Islet of Langerhans (tissue), 1 donor: ENCODE results near the gene KRT7.
"Not testable (repeated sequence)": the region's sequence is repeated elsewhere in the genome, so short reads cannot be mapped to it uniquely, and the experiment has no call there.

Source experiments
- FAIRE-seq: peaks from one replicate; lab custom pipeline; 2011; peaks lifted over from hg19 to GRCh38; lab: Jason Lieb, UNC

Gene KRT7

DNA sequence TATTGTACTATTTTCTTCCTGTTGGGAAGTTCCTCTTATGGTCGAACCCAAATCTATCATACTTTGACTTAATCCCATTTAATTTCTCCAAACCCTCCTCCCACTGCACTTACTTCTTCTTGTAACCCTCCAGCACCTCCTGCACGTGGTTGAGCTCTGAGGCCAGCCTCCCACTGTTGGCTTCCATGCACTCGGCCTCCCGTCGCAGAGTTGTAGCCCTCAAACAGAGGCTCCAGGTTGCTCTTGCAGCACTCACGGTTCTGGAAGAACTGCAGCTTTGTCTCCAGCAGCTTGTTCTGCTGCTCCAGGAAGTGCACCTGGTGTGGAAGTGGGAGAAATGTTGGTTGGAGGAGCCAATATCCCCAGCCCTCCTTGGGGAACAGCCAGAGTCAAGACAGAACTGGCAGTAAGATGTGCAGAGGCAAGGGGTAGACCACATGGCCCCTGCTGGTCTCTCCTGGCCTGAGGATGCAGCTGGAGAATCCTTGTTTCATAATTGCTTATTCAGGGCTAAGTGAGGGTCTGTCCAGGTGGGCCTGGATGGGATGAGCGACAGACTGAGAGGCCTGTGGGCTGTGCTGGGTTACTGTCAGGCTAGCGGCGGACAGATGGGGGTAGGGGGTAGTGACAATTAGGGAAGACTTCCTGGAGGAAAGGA lies 23.0 kb downstream of the KRT7 start:
- no peak for FAIRE-seq

GRCh38 chr12:52256584-52256935 lies 23.5 kb downstream of the KRT7 start:
- no peak for FAIRE-seq

GRCh38 chr12:52257074-52257551 lies 24.1 kb downstream of the KRT7 start:
- no peak for FAIRE-seq

GRCh38 chr12:52257922-52258321 lies 24.9 kb downstream of the KRT7 start:
- not testable (repeated sequence) for FAIRE-seq

GRCh38 chr12:52258335-52258901 lies 25.4 kb downstream of the KRT7 start:
- no peak for FAIRE-seq

DNA sequence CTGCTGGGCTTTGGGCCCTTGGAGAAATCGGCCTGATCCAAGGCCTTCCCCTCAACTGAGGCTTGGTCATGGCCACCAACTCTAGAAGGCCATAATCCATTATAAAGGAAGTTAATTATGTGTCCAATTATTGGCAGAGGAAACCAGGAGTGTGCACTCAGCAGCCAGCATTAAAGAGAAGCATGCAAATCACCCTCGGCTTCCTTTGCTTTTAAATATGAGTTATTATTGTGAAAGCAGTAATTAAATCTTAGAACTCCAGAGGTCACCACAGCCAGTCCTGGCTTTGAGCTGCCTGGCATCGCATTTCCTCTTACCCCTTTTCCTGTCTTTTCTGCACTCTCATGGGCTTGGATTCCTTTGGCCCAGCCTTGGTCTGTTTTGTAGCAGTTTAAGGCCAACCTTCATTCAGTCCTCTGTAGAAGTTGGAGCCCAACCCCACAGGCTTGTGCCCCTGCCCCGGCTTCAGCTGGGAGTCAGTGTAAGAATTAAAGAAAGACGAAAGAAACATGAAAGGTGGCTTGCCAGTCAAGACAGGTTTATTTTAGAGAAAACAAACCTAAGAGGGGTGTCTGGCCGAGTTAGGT lies 26.7 kb downstream of the KRT7 start:
- FAIRE-seq, result no peak

DNA sequence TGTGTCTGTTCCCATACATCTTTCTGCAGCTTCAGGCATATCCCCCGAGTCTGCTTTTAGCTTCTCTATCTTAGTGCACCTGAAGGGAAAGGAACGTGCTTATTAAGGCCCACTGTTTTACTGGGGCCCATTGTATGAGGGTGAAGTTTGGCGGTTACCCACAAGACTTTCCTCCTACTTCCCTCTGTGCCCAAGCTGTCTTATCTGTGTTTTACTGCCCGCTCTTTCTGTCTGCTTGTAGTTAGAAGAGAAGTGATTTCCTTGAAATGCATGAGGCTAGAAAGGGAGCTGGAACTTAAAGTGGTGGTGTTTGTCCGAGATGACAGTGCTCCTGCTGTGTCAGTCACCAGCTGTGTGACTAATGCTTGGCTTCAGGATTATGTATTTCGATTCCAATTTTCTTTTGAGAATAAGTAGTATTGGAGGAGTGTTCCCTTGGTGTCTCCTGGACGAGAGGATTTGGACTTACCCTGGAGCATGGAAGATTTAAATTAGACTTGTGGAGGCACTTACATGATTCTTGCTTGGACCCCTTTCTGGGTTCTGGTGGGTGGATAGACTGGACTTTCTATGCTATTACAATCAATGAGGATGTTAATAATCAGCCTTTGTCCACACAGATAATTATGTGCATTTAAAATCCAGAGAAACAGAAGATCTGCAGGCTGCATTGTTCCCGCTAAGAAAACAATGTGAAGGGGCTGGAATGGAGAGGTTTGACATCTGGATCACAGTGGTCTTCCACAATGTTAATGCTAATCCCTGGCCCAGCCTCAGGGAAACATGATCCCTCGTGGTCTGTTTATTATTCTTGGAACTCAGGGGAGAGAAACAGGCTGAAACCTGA lies 27.5 kb downstream of the KRT7 start:
- no peak for FAIRE-seq

DNA sequence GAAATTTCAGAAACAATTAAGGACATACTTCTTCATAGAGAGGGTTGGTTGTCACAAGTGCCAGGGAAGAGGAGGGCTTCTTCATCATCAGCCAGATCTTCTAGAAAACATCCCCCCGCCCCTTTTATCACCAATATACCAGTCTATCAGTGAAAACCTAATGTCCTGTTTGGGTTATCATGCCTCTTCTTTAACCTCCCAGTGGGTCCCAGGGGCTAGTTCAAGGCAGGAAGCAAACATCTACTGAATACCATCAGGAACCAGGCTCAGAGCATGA lies 28.1 kb downstream of the KRT7 start:
- no peak for FAIRE-seq

GRCh38 chr12:52262286-52262685 lies 29.2 kb downstream of the KRT7 start:
- no peak for FAIRE-seq

DNA sequence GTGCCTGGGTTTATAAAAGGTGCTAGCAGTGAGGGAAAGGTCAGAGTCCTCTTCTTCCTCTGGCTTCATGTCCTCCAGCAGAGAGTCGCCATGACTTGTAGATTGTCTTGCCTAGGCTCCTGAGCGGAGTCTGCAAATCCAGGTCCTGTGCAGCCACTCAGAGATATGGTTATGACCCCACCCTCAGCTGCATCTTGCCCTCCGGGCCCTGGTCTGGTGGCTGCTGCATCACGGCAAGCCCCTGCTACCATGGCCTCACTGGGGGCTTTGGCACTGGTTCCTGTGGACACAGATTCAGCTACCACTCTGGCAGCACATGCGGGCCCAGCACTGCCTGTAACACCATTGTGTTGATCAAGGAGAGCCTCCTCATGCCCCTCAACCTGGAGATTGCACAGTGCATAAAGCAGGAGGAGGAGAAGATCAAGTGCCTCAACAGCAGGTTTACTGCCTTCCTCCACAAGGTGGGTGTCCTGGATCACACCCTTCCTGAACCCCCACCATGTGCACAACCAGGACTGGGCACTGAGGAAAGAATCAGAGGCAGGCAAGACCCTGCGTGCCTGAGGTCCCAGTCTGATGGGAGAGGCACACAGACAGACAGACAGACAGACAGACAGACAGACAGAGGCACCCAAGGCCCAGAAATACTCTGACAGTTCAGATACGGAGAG lies 30.9 kb downstream of the KRT7 start:
- no peak for FAIRE-seq

DNA sequence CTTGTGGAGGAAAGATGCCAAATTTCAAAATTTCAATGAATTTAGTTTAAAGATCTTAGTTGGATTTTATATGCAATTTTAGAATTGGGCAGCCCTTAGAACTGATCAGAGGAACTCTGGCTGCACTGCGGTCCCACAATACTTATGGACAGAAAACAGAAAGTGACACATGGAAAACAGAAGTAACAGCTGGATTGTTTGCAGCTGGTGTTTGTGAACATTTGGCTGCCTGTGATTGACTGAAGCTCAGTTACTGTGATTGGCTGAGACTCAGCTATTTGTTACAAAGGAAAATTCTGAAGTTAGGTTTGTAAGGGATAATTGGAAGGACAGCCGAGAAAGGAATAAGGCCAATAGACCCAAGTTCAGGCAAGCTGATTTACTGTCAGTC lies 31.4 kb downstream of the KRT7 start:
- FAIRE-seq, result no peak

DNA sequence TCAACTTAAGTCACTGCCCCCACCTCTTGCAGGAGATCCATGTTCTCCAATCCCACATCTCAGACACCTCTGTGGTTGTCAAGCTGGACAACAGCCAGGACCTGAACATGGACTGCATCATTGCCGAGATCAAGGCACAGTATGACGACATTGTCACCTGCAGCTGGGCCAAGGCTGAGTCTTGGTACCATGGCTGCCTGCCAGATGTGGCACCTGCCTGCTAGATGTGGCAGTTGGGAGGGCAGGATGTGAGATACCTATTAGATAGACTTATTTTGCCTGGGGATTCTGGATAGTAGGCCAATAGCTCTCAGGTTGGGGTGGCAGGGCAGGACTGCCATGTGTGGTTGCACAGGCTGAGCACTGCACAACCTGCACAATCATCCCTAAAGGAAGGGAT lies 33.5 kb downstream of the KRT7 start:
- FAIRE-seq, result no peak

DNA sequence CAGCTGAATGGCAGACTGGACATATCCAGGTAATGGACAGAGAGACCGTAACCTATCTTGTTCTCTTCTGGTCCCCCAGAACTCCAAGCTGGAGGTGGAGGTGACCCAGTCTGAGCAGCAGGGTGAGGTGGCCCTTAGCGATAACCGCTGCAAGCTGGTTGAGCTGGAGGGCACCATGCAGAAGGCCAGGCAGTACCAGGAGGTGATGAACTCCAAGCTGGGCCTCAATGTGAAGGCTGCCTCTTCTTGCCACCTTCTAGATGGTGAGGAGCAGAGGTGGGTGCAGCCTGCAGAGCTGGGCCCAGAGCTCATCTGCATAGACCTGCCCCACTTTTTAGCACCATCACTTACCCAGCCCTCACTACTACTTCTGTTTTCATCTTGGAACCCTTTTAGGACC lies 34.2 kb downstream of the KRT7 start:
- no peak for FAIRE-seq

GRCh38 chr12:52267699-52268098 lies 34.7 kb downstream of the KRT7 start:
- no peak for FAIRE-seq

GRCh38 chr12:52268212-52268611 lies 35.2 kb downstream of the KRT7 start:
- FAIRE-seq, result no peak

- FAIRE-seq, result no peak
Measured at GRCh38 chr12:52270541-52271070, 37.6 kb downstream of the KRT7 start.

DNA sequence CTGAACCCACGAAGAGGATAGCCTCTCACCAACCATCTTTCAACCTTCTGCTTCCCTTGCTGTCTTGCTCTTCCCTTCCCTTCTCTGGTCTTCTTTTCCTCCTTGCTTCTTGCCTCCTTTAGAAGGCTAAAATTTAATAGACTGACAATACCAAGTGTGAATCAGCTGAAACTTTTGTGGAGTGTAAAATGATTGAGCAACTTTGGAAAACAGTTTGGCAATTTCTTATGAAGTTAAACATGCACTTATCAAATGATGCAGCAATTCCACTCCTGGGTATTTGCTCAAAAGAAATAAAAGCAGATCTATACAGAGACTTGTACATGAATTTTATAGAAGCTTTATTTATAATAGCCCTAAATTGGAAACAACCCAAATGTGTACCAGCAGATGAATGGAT lies 38.1 kb downstream of the KRT7 start:
- FAIRE-seq, result no peak

- no peak for FAIRE-seq
Measured at GRCh38 chr12:52274521-52275120, 41.6 kb downstream of the KRT7 start, which contains the start of gene KRT86. Gene KRT86, plus strand, starts transcription at chr12:52274645. Its CDS starts 27,272 bp downstream, at chr12:52301917.

DNA sequence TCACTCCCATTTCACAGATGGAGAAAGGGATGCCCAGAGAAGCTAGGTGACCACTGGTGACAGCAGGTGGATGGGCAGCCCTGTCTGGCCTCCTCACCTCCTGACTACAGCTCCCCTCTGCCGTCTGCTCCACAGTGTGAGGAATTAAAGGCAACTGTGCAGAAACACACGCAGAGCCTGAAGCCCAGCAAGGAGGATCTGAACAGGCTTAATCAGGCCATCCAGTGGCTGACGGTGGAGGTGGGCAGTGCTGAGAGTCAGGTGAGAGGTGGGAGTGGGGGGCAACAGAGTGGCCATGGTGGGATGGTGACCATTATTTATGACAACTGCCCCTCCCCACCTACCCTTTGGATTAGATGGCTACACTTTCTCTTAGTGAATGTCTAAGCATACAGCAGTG lies 42.6 kb downstream of the KRT7 start:
- FAIRE-seq, result no peak

DNA sequence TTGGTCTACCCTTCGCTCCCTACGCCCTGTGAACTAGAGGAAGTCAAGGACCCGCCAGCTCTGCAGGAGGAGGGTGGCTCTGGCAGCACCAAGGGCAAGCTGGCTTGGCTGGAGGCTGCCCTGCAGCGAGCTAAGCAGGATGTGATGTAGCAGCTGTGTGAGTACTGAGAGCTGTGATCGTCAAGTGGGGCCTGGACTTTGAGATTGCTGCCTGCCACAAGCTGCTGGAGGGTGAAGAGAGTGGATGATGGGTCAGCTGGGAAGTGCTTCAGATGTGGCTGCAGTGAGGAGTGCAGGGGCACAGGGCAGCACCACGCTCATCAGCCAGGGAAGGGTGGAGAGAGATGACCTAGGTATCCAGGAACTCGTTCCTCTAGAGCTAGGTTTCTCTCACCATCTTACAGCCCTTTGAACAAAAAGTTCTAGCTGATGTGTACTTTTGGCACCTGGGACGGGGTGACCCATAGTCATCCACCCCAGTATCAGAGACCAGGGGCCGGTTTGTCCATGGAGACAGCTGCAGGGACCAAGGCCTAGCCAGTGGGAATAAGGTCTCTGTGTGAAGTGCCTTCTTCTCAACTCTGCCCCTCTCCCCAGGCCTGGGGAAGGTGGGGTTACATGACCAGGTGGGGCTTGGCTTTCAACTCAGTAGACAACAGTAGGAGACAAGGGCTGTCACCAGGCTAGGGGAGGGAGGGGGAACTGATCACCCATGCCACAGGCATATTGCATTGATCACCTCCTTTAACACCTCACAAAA lies 44.6 kb downstream of the KRT7 start:
- FAIRE-seq, result no peak
